ENCODE results near the gene RASAL2.
"Not testable (repeated sequence)": the region's sequence is repeated elsewhere in the genome, so short reads cannot be mapped to it uniquely, and the experiment has no call there.

RASAL2 gene

GRCh38 chr1:178277793-178278530, 184.1 kb downstream of the RASAL2 start:
- no peak for DNase-seq (ENCODE audit: low read depth in 1 of 2, low spot score in 1 of 2)

- DNase-seq (ENCODE audit: low read depth in 1 of 2, low spot score in 1 of 2) = no peak
These were observed 185.2 kb downstream of the RASAL2 start for GRCh38 chr1:178278916-178279686.

GRCh38 chr1:178282949-178283367, 189.1 kb downstream of the RASAL2 start:
- no peak for DNase-seq (ENCODE audit: low read depth in 1 of 2, low spot score in 1 of 2)

GRCh38 chr1:178283409-178283808, 189.5 kb downstream of the RASAL2 start:
- no peak for DNase-seq (ENCODE audit: low read depth in 1 of 2, low spot score in 1 of 2)

- DNase-seq (ENCODE audit: low read depth in 1 of 2, low spot score in 1 of 2) = no peak
These were observed 190.2 kb downstream of the RASAL2 start for GRCh38 chr1:178284058-178284457.

GRCh38 chr1:178291166-178291565, 197.3 kb downstream of the RASAL2 start:
- no peak for DNase-seq (ENCODE audit: low read depth in 1 of 2, low spot score in 1 of 2)

- no peak for DNase-seq (ENCODE audit: low read depth in 1 of 2, low spot score in 1 of 2)
These were observed 200.8 kb downstream of the RASAL2 start for GRCh38 chr1:178294654-178295053.

- no peak for DNase-seq (ENCODE audit: low read depth in 1 of 2, low spot score in 1 of 2)
These were observed 206.4 kb downstream of the RASAL2 start for GRCh38 chr1:178300352-178300699.

- no peak for DNase-seq (ENCODE audit: low read depth in 1 of 2, low spot score in 1 of 2)
These were observed 207.2 kb downstream of the RASAL2 start for GRCh38 chr1:178301141-178301540.

GRCh38 chr1:178307264-178307663, 213.4 kb downstream of the RASAL2 start:
- no peak for DNase-seq (ENCODE audit: low read depth in 1 of 2, low spot score in 1 of 2)

GRCh38 chr1:178308438-178308837, 214.5 kb downstream of the RASAL2 start:
- no peak for DNase-seq (ENCODE audit: low read depth in 1 of 2, low spot score in 1 of 2)

GRCh38 chr1:178310685-178311105, 216.8 kb downstream of the RASAL2 start:
- DNase-seq (ENCODE audit: low read depth in 1 of 2, low spot score in 1 of 2) = no peak

GRCh38 chr1:178311164-178311563, 217.3 kb downstream of the RASAL2 start:
- DNase-seq (ENCODE audit: low read depth in 1 of 2, low spot score in 1 of 2) = no peak

GRCh38 chr1:178320280-178320982, 226.5 kb downstream of the RASAL2 start:
- DNase-seq (ENCODE audit: low read depth in 1 of 2, low spot score in 1 of 2) = not testable (repeated sequence)

GRCh38 chr1:178323067-178323466, 229.2 kb downstream of the RASAL2 start:
- DNase-seq (ENCODE audit: low read depth in 1 of 2, low spot score in 1 of 2) = no peak

- no peak for DNase-seq (ENCODE audit: low read depth in 1 of 2, low spot score in 1 of 2)
These were observed 230.1 kb downstream of the RASAL2 start for GRCh38 chr1:178324003-178324402.

GRCh38 chr1:178328728-178329127, 234.8 kb downstream of the RASAL2 start:
- no peak for DNase-seq (ENCODE audit: low read depth in 1 of 2, low spot score in 1 of 2)

- DNase-seq (ENCODE audit: low read depth in 1 of 2, low spot score in 1 of 2) = no peak
These were observed 236.2 kb downstream of the RASAL2 start for GRCh38 chr1:178330153-178330552.

- no peak for DNase-seq (ENCODE audit: low read depth in 1 of 2, low spot score in 1 of 2)
These were observed 237.1 kb downstream of the RASAL2 start for GRCh38 chr1:178330848-178331497.

GRCh38 chr1:178335426-178335825, 241.5 kb downstream of the RASAL2 start:
- DNase-seq (ENCODE audit: low read depth in 1 of 2, low spot score in 1 of 2) = no peak

GRCh38 chr1:178337091-178337706, 243.3 kb downstream of the RASAL2 start:
- no peak for DNase-seq (ENCODE audit: low read depth in 1 of 2, low spot score in 1 of 2)
